Activated T-helper 17 cell treated with anti-CD3 and anti-CD28 coated beads, Interleukin-2, amount 50 U/mL, for 72 hours (primary cell): ENCODE measurements around the gene PSMD14. TPM values are rescaled to one million over a fixed set of nuclear protein-coding genes. Genes with fewer than 3 reads are reported as not detected.
A peak's percentile ranks its signal among the peaks of the same experiment; 100 is the strongest.
"Not testable (repeated sequence)": the region's sequence is repeated elsewhere in the genome, so short reads cannot be mapped to it uniquely, and the experiment has no call there.

Experiments
- ATAC-seq: fragments of 150-1000 bp; cut with Tn5 transposase; replicated peaks from 2 replicates; pipeline ENCODE4 v1.10.0; 2021; ENCODE audit warnings: mild to moderate bottlenecking, moderate library complexity
- H3K27ac Mint-ChIP-seq: one replicate; pipeline ENCODE4 v1.8.0; 2022; ENCODE audit warnings: mixed read lengths
- H3K27me3 Mint-ChIP-seq: one replicate; pipeline ENCODE4 v1.8.0; 2022; ENCODE audit warnings: mixed read lengths
- H3K36me3 Mint-ChIP-seq: one replicate; pipeline ENCODE4 v1.8.0; 2022; ENCODE audit warnings: low read depth, mild to moderate bottlenecking, mixed read lengths
- H3K4me1 Mint-ChIP-seq: one replicate; pipeline ENCODE4 v1.8.0; 2022; ENCODE audit warnings: mixed read lengths
- H3K4me3 Mint-ChIP-seq: one replicate; pipeline ENCODE4 v1.8.0; 2022; ENCODE audit warnings: mild to moderate bottlenecking, mixed read lengths
- H3K9me3 Mint-ChIP-seq: one replicate; pipeline ENCODE4 v1.8.0; 2022; ENCODE audit warnings: mixed read lengths
- total RNA-seq, 2 donors: library from RNA; stranded (reverse); gene quantifications; one replicate each; pipeline ENCODE4 v1.2.3, GENCODE V29; 2022

PSMD14 gene
- total RNA-seq, 2 donors from 2014 or later = 80.1 to 119 TPM

- no peaks in the 10 kb centered on the region for H3K27me3 Mint-ChIP-seq
- peaks cover 21% of the 10 kb centered on the region for H3K4me1 Mint-ChIP-seq
- H3K36me3 Mint-ChIP-seq = peaks cover 17% of the 10 kb centered on the region
- no peak overlapping the region for H3K27ac Mint-ChIP-seq
- H3K4me3 Mint-ChIP-seq = no peak overlapping the region
- ATAC-seq = no peak
- H3K9me3 Mint-ChIP-seq = no peaks in the 10 kb centered on the region
Measured at GRCh38 chr2:161354106-161354505, 45.9 kb downstream of the PSMD14 start.

GRCh38 chr2:161355106-161355505, 46.9 kb downstream of the PSMD14 start:
- Mint-ChIP-seq H3K36me3 (peaks cover 23% of the 10 kb centered on the region), H3K27me3 (no peaks in the 10 kb centered on the region), H3K27ac (no peak overlapping the region), H3K9me3 (no peaks in the 10 kb centered on the region), H3K4me1 (peaks cover 15% of the 10 kb centered on the region), H3K4me3 (no peak overlapping the region)
- no peak for ATAC-seq

GRCh38 chr2:161355983-161356382, 47.8 kb downstream of the PSMD14 start:
- H3K4me3 Mint-ChIP-seq = no peak overlapping the region
- no peaks in the 10 kb centered on the region for H3K9me3 Mint-ChIP-seq
- H3K27me3 Mint-ChIP-seq = no peaks in the 10 kb centered on the region
- peaks cover 15% of the 10 kb centered on the region for H3K4me1 Mint-ChIP-seq
- no peak overlapping the region for H3K27ac Mint-ChIP-seq
- no peak for ATAC-seq
- peaks cover 30% of the 10 kb centered on the region for H3K36me3 Mint-ChIP-seq

GRCh38 chr2:161357097-161357496, 48.9 kb downstream of the PSMD14 start:
- Mint-ChIP-seq H3K4me3 (no peak overlapping the region), H3K4me1 (peaks cover 15% of the 10 kb centered on the region), H3K27ac (no peak overlapping the region), H3K9me3 (no peaks in the 10 kb centered on the region), H3K36me3 (peaks cover 42% of the 10 kb centered on the region), H3K27me3 (no peaks in the 10 kb centered on the region)
- peak; percentile 47 for ATAC-seq

GRCh38 chr2:161358838-161359237, 50.6 kb downstream of the PSMD14 start:
- H3K9me3 Mint-ChIP-seq = no peaks in the 10 kb centered on the region
- H3K27me3 Mint-ChIP-seq = no peaks in the 10 kb centered on the region
- peaks cover 5% of the 10 kb centered on the region for H3K4me1 Mint-ChIP-seq
- H3K36me3 Mint-ChIP-seq = peaks cover 57% of the 10 kb centered on the region
- ATAC-seq = no peak
- no peak overlapping the region for H3K4me3 Mint-ChIP-seq
- no peak overlapping the region for H3K27ac Mint-ChIP-seq

- H3K27ac Mint-ChIP-seq, H3K27me3 Mint-ChIP-seq, H3K4me1 Mint-ChIP-seq, H3K4me3 Mint-ChIP-seq, H3K9me3 Mint-ChIP-seq, ATAC-seq: not testable (repeated sequence)
- H3K36me3 Mint-ChIP-seq = peaks cover 57% of the 10 kb centered on the region
Measured at GRCh38 chr2:161360095-161360654, 52.0 kb downstream of the PSMD14 start.

GRCh38 chr2:161362568-161363166, 54.4 kb downstream of the PSMD14 start:
- no peaks in the 10 kb centered on the region for H3K4me1 Mint-ChIP-seq
- H3K9me3 Mint-ChIP-seq = no peaks in the 10 kb centered on the region
- H3K4me3 Mint-ChIP-seq = no peak overlapping the region
- no peaks in the 10 kb centered on the region for H3K27me3 Mint-ChIP-seq
- H3K27ac Mint-ChIP-seq = no peak overlapping the region
- peaks cover 65% of the 10 kb centered on the region for H3K36me3 Mint-ChIP-seq
- ATAC-seq = no peak

- Mint-ChIP-seq H3K36me3 (peaks cover 66% of the 10 kb centered on the region), H3K4me3 (no peak overlapping the region), H3K4me1 (no peaks in the 10 kb centered on the region), H3K9me3 (no peaks in the 10 kb centered on the region), H3K27me3 (no peaks in the 10 kb centered on the region), H3K27ac (no peak overlapping the region)
- no peak for ATAC-seq
Measured at GRCh38 chr2:161367675-161368074, 59.5 kb downstream of the PSMD14 start.

GRCh38 chr2:161369311-161369710, 61.1 kb downstream of the PSMD14 start:
- Mint-ChIP-seq H3K4me3 (no peak overlapping the region), H3K27me3 (no peaks in the 10 kb centered on the region), H3K4me1 (no peaks in the 10 kb centered on the region), H3K9me3 (no peaks in the 10 kb centered on the region), H3K27ac (no peak overlapping the region), H3K36me3 (peaks cover 56% of the 10 kb centered on the region)
- ATAC-seq = no peak

GRCh38 chr2:161370981-161371380, 62.8 kb downstream of the PSMD14 start:
- ATAC-seq = no peak
- H3K9me3 Mint-ChIP-seq = no peaks in the 10 kb centered on the region
- no peak overlapping the region for H3K4me3 Mint-ChIP-seq
- H3K36me3 Mint-ChIP-seq = peaks cover 65% of the 10 kb centered on the region
- no peaks in the 10 kb centered on the region for H3K27me3 Mint-ChIP-seq
- H3K4me1 Mint-ChIP-seq = no peaks in the 10 kb centered on the region
- no peak overlapping the region for H3K27ac Mint-ChIP-seq

GRCh38 chr2:161371869-161372268, 63.6 kb downstream of the PSMD14 start:
- H3K9me3 Mint-ChIP-seq = no peaks in the 10 kb centered on the region
- no peaks in the 10 kb centered on the region for H3K4me1 Mint-ChIP-seq
- H3K36me3 Mint-ChIP-seq = peaks cover 67% of the 10 kb centered on the region
- H3K27me3 Mint-ChIP-seq = no peaks in the 10 kb centered on the region
- ATAC-seq = no peak
- H3K4me3 Mint-ChIP-seq = no peak overlapping the region
- no peak overlapping the region for H3K27ac Mint-ChIP-seq

GRCh38 chr2:161373942-161374341, 65.7 kb downstream of the PSMD14 start:
- Mint-ChIP-seq H3K27ac (no peak overlapping the region), H3K36me3 (peaks cover 64% of the 10 kb centered on the region), H3K27me3 (no peaks in the 10 kb centered on the region), H3K4me1 (no peaks in the 10 kb centered on the region), H3K9me3 (no peaks in the 10 kb centered on the region), H3K4me3 (no peak overlapping the region)
- no peak for ATAC-seq

GRCh38 chr2:161374446-161374845, 66.2 kb downstream of the PSMD14 start:
- H3K27me3 Mint-ChIP-seq = no peaks in the 10 kb centered on the region
- peaks cover 64% of the 10 kb centered on the region for H3K36me3 Mint-ChIP-seq
- H3K27ac Mint-ChIP-seq = no peak overlapping the region
- no peaks in the 10 kb centered on the region for H3K4me1 Mint-ChIP-seq
- no peak overlapping the region for H3K4me3 Mint-ChIP-seq
- ATAC-seq = no peak
- H3K9me3 Mint-ChIP-seq = no peaks in the 10 kb centered on the region

- ATAC-seq = no peak
- Mint-ChIP-seq H3K4me3 (no peak overlapping the region), H3K27me3 (no peaks in the 10 kb centered on the region), H3K27ac (no peak overlapping the region), H3K4me1 (peaks cover 1% of the 10 kb centered on the region), H3K9me3 (no peaks in the 10 kb centered on the region), H3K36me3 (peaks cover 51% of the 10 kb centered on the region)
Measured at GRCh38 chr2:161379740-161380139, 71.5 kb downstream of the PSMD14 start.

- H3K36me3 Mint-ChIP-seq = peaks cover 55% of the 10 kb centered on the region
- no peaks in the 10 kb centered on the region for H3K9me3 Mint-ChIP-seq
Measured at GRCh38 chr2:161381546-161381945, 73.3 kb downstream of the PSMD14 start.

More at GRCh38 chr2:161381546-161381945, 73.3 kb downstream of the PSMD14 start:
- ATAC-seq = no peak
- Mint-ChIP-seq H3K27ac (no peak overlapping the region), H3K4me3 (no peak overlapping the region), H3K27me3 (no peaks in the 10 kb centered on the region), H3K4me1 (peaks cover 4% of the 10 kb centered on the region)
